Esophagus squamous epithelium (tissue), 5 donors: ENCODE measurements around the gene HP1BP3. TPM values are rescaled to one million over a fixed set of nuclear protein-coding genes. Genes with fewer than 3 reads are reported as not detected.

Experiments used
- DNase-seq: peaks from one replicate; lab custom pipeline; 2025; lab: John Stamatoyannopoulos, UW
- H3K27ac ChIP-seq, 4 donors: fragments of 200-600 bp; sonication (generic); one replicate each; pipeline ENCODE4 v1.5.1; 2016 to 2019; ENCODE audit warnings: mild to moderate bottlenecking in 1 of 4
- H3K27me3 ChIP-seq, 4 donors: fragments of 200-600 bp; sonication (generic); 1 replicate in 3 of 4; 2 replicates in 1 of 4; pipeline versions ENCODE4 v1.5.1 to v1.6.0; 2017 to 2021; ENCODE audit warnings: antibody characterized with exemption in 1 of 4
- H3K36me3 ChIP-seq, 3 donors: fragments of 200-600 bp; sonication (generic); one replicate each; pipeline ENCODE4 v1.5.1; 2016 to 2019
- H3K4me1 ChIP-seq, 3 donors: fragments of 200-600 bp; sonication (generic); one replicate each; pipeline ENCODE4 v1.5.1; 2017 to 2019
- H3K4me3 ChIP-seq, 4 donors: fragments of 200-600 bp; sonication (generic); 1 replicate in 3 of 4; 2 replicates in 1 of 4; pipeline ENCODE4 v1.5.1; 2016 to 2019; ENCODE audit warnings: mild to moderate bottlenecking in 2 of 4, moderate library complexity in 1 of 4
- H3K9me3 ChIP-seq, 3 donors: fragments of 200-600 bp; sonication (generic); one replicate each; pipeline ENCODE4 v1.5.1; 2016 to 2019
- CTCF ChIP-seq, 6 experiments: fragments of 450-650 bp in 4 of 6; fragments of 200-600 bp in 2 of 6; sonication (generic) in 2 of 6; IDR thresholded peaks; one replicate each; pipeline ENCODE4 v1.5.1; 2016 to 2019; ENCODE audit warnings: antibody characterized with exemption in 6 of 6, mild to moderate bottlenecking in 4 of 6, moderate library complexity in 4 of 6
- POLR2A ChIP-seq, 4 donors: fragments of 450-650 bp; IDR thresholded peaks; one replicate each; pipeline ENCODE4 v1.6.1; 2017; ENCODE audit warnings: antibody characterized with exemption in 4 of 4, mild to moderate bottlenecking in 4 of 4, moderate library complexity in 3 of 4
- WGBS, 2 donors: methylation state at CpG; one replicate each; pipeline ENCODE4 v1.1.5; 2018; 5-methylcytosine and 5-hydroxymethylcytosine counted together
- intact Hi-C: fragments of 100-400 bp; cut with DNase I; formaldehyde crosslinking; loops from one replicate; pipeline ENCODE4 v1.15.0; 2022
- total RNA-seq, 4 donors: library from RNA; depleted of rRNA; stranded (reverse); fragments of >200 nt; gene quantifications; one replicate each; pipeline ENCODE4 v1.1.0, GENCODE V29; 2016
- donor health status: DM: yes; HTN: yes; CAD: no.

The HP1BP3 gene
- total RNA-seq, 4 donors from 2014 or later = 81.4 to 225 (median 140) TPM

- no peak for DNase-seq
- Histone ChIP-seq H3K9me3 (no peaks in the 10 kb centered on the region), H3K36me3 (no peaks in the 10 kb centered on the region), H3K27ac (no peak overlapping the region), H3K4me3 (no peak overlapping the region), H3K27me3 (peaks cover 0 to 17% (median 0%) of the 10 kb centered on the region in 4 donors), H3K4me1 (peaks cover 0 to 21% (median 0%) of the 10 kb centered on the region in 3 donors)
- no peak for TF ChIP-seq CTCF (IDR thresholded peaks at IDR 0.05)
- TF ChIP-seq POLR2A (IDR thresholded peaks at IDR 0.05) = no peak
- 48 to 60% methylated on average over 1 to 2 of the region's 4 CpGs for WGBS, 2 donors
- intact Hi-C loops = no loop called here
Measured at GRCh38 chr1:20723159-20723536, 64.0 kb downstream of the HP1BP3 start.

- intact Hi-C loops = no loop called here
- WGBS, 2 donors = 66 to 81% methylated on average over 4 of the region's 29 CpGs
- Histone ChIP-seq H3K36me3 (no peaks in the 10 kb centered on the region), H3K27me3 (peaks cover 0 to 28% (median 0%) of the 10 kb centered on the region in 4 donors), H3K4me1 (peaks cover 4 to 31% (median 12%) of the 10 kb centered on the region in 3 donors), H3K9me3 (no peaks in the 10 kb centered on the region), H3K4me3 (no peak overlapping the region), H3K27ac (no peak overlapping the region)
- DNase-seq = no peak
- TF ChIP-seq POLR2A (IDR thresholded peaks at IDR 0.05) (no peak), CTCF (IDR thresholded peaks at IDR 0.05) (no peak)
Measured at GRCh38 chr1:20721117-20722061, 65.7 kb downstream of the HP1BP3 start.

- H3K27me3 ChIP-seq = peaks cover 0 to 35% (median 0%) of the 10 kb centered on the region in 4 donors
- no peaks in the 10 kb centered on the region for H3K36me3 ChIP-seq
- WGBS, 2 donors = 90 to 100% methylated on average over 1 to 8 of the region's 12 CpGs
- no peak for TF ChIP-seq CTCF (IDR thresholded peaks at IDR 0.05)
- no peak for TF ChIP-seq POLR2A (IDR thresholded peaks at IDR 0.05)
- no peaks in the 10 kb centered on the region for H3K9me3 ChIP-seq
- no peak overlapping the region for H3K4me3 ChIP-seq
- peaks cover 4 to 24% (median 12%) of the 10 kb centered on the region in 3 donors for H3K4me1 ChIP-seq
- intact Hi-C loops = no loop called here
- DNase-seq = no peak
- no peak overlapping the region for H3K27ac ChIP-seq
Measured at GRCh38 chr1:20720631-20721091, 66.4 kb downstream of the HP1BP3 start.

GRCh38 chr1:20719871-20720620, 67.1 kb downstream of the HP1BP3 start:
- intact Hi-C loops = no loop called here
- Histone ChIP-seq H3K27me3 (peaks cover 0 to 40% (median 0%) of the 10 kb centered on the region in 4 donors), H3K27ac (no peak overlapping the region), H3K4me3 (no peak overlapping the region), H3K4me1 (peaks cover 4 to 23% (median 12%) of the 10 kb centered on the region in 3 donors), H3K9me3 (no peaks in the 10 kb centered on the region), H3K36me3 (no peaks in the 10 kb centered on the region)
- 63 to 79% methylated on average over 1 to 5 of the region's 5 CpGs for WGBS, 2 donors
- no peak for TF ChIP-seq POLR2A (IDR thresholded peaks at IDR 0.05)
- TF ChIP-seq CTCF (IDR thresholded peaks at IDR 0.05) = no peak
- no peak for DNase-seq
